Colonic mucosa (tissue), 4 donors: ENCODE data around the gene AGL. TPM values are rescaled to one million over a fixed set of nuclear protein-coding genes. Genes with fewer than 3 reads are reported as not detected.
"Not testable (repeated sequence)": the region's sequence is repeated elsewhere in the genome, so short reads cannot be mapped to it uniquely, and the experiment has no call there.

ENCODE experiments used
- DNase-seq: peaks from one replicate; pipeline ENCODE4 v3.0.0-alpha.2; 2020
- H3K27ac ChIP-seq: fragments of 200-600 bp; one replicate; pipeline ENCODE4 v1.8.0; 2021
- H3K27me3 ChIP-seq: fragments of 200-600 bp; one replicate; pipeline ENCODE4 v1.8.0; 2021
- H3K36me3 ChIP-seq: fragments of 200-600 bp; one replicate; pipeline ENCODE4 v1.8.0; 2021
- H3K4me1 ChIP-seq: fragments of 200-600 bp; one replicate; pipeline ENCODE4 v1.8.0; 2021; ENCODE audit warnings: mild to moderate bottlenecking
- H3K4me3 ChIP-seq: fragments of 200-600 bp; one replicate; pipeline ENCODE4 v1.8.0; 2021
- H3K9ac ChIP-seq, 2 donors: one replicate each; pipeline ENCODE4 v1.7.0; 2013; ENCODE audit warnings: control low read depth in 2 of 2, low read depth in 2 of 2, low read length in 2 of 2
- H3K9me3 ChIP-seq: fragments of 200-600 bp; one replicate; pipeline ENCODE4 v1.8.0; 2021
- CTCF ChIP-seq: fragments of 200-600 bp; IDR thresholded peaks from one replicate; pipeline ENCODE4 v1.8.0; 2022; ENCODE audit warnings: antibody characterized with exemption, mild to moderate bottlenecking
- intact Hi-C: fragments of 100-400 bp; cut with DNase I; formaldehyde crosslinking; loops from one replicate; pipeline ENCODE4 v1.14.1; 2022
- total RNA-seq, 2 donors: library from RNA; stranded (reverse); fragmentation: NEBNext Ultra II Directional in 1 of 2; extraction: Animal tissue kit (Norgen Biotek cat#: 25700) in 1 of 2; gene quantifications; one replicate each; pipeline ENCODE4 v1.2.1, GENCODE V29; 2021
- donor health status: healthy.
- donor health status: DM: no; HTN: no; CAD: no.
- donor health status: DM: no; HTN: no; CAD: no.

Gene AGL
- total RNA-seq, 2 donors from 2014 or later: 17.9 to 27.5 TPM

- no peaks in the 10 kb centered on the region for H3K4me1 ChIP-seq
- no peaks in the 10 kb centered on the region for H3K9me3 ChIP-seq
- H3K27ac ChIP-seq: no peak overlapping the region
- H3K27me3 ChIP-seq: no peaks in the 10 kb centered on the region
- TF ChIP-seq CTCF: no peak
- H3K36me3 ChIP-seq: no peaks in the 10 kb centered on the region
- H3K4me3 ChIP-seq: no peak overlapping the region
- DNase-seq: no peak
- H3K9ac ChIP-seq: no peak overlapping the region
- intact Hi-C loops: no loop called here
Observed at GRCh38 chr1:99825098-99825497, 25.1 kb upstream of the AGL start.

GRCh38 chr1:99825702-99826101 lies 24.5 kb upstream of the AGL start:
- DNase-seq: no peak
- H3K27ac ChIP-seq: no peak overlapping the region
- H3K36me3 ChIP-seq: no peaks in the 10 kb centered on the region
- no peaks in the 10 kb centered on the region for H3K27me3 ChIP-seq
- TF ChIP-seq CTCF: no peak
- no peaks in the 10 kb centered on the region for H3K4me1 ChIP-seq
- no peak overlapping the region for H3K9ac ChIP-seq
- H3K9me3 ChIP-seq: no peaks in the 10 kb centered on the region
- H3K4me3 ChIP-seq: no peak overlapping the region
- intact Hi-C loops: no loop called here

DNA sequence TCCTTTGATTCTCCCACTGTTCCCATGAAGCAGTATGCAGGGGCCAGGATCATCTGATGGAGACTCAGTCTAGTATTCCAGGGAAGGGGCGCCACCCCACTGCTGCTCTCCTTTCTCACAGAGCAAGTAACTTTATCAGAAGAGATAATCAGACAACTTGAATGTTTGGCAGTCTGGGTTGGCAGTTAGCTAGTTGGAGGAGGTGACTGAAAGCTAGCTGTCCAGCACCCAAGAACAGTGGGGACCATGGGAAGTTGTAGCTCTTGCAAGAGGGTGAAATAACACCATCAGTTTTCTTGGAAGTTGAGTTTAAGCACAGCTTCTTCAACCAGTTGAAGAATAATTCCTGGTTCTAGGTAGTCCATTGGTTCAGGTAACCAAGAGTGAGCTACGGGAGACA lies 22.2 kb upstream of the AGL start:
- no peaks in the 10 kb centered on the region for H3K9me3 ChIP-seq
- no peak overlapping the region for H3K9ac ChIP-seq
- no peaks in the 10 kb centered on the region for H3K36me3 ChIP-seq
- no peaks in the 10 kb centered on the region for H3K4me1 ChIP-seq
- no peak for TF ChIP-seq CTCF
- no peak for DNase-seq
- intact Hi-C loops: no loop called here
- no peak overlapping the region for H3K4me3 ChIP-seq
- H3K27me3 ChIP-seq: no peaks in the 10 kb centered on the region
- H3K27ac ChIP-seq: no peak overlapping the region

DNA sequence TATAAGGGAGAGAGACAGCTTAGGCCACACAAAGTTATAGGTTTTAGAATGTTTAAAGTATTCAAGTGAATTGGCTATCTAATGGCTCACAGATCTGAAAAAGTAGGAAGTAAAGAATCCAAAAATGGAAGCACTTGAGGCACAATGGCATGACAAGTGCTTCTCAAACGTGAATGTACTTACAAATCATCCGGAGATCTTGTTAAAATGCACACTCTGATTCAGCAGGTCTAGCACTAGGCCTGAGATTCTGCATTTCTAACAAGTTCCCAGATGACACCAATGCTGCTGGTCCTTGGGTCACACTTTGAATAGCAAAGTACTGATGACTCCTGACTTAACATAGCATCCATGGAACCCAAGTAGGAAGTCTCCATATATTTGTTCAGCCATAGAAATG lies 20.9 kb upstream of the AGL start:
- no peak for TF ChIP-seq CTCF
- intact Hi-C loops: no loop called here
- H3K9me3 ChIP-seq: no peaks in the 10 kb centered on the region
- no peak overlapping the region for H3K4me3 ChIP-seq
- no peak for DNase-seq
- H3K27me3 ChIP-seq: no peaks in the 10 kb centered on the region
- H3K27ac ChIP-seq: no peak overlapping the region
- H3K4me1 ChIP-seq: no peaks in the 10 kb centered on the region
- no peaks in the 10 kb centered on the region for H3K36me3 ChIP-seq
- no peak overlapping the region for H3K9ac ChIP-seq

DNA sequence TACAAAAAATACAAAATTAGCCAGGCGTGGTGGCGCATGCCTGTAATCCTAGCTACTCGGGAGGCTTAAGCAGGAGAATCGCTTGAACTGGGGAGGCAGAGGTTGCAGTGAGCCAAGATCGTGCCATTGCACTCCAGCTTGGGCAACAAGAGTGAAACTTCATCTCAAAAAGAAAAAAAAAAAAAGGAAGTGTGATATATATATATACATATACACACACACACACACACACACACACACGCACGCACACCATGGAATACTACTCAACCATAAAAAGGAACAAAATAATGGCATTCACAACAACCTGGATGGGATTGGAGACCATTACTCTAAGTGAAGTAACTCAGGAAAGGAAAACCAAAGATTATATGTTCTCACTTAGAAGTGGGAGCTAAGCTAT lies 16.2 kb upstream of the AGL start:
- H3K4me3 ChIP-seq, H3K36me3 ChIP-seq, H3K9ac ChIP-seq, H3K9me3 ChIP-seq, DNase-seq, H3K4me1 ChIP-seq, intact Hi-C loops, H3K27ac ChIP-seq, H3K27me3 ChIP-seq: not testable (repeated sequence)

- intact Hi-C loops, DNase-seq, H3K27ac ChIP-seq, H3K9ac ChIP-seq, H3K36me3 ChIP-seq, H3K4me1 ChIP-seq, H3K4me3 ChIP-seq, H3K9me3 ChIP-seq, H3K27me3 ChIP-seq: not testable (repeated sequence)
Observed at GRCh38 chr1:99836171-99837103, 13.7 kb upstream of the AGL start.

GRCh38 chr1:99840353-99840752 lies 9.8 kb upstream of the AGL start:
- H3K27ac ChIP-seq, H3K27me3 ChIP-seq, H3K9me3 ChIP-seq, H3K4me3 ChIP-seq, intact Hi-C loops, H3K9ac ChIP-seq, H3K4me1 ChIP-seq, DNase-seq, H3K36me3 ChIP-seq: not testable (repeated sequence)
